Mesothelial cell of epicardium (in vitro differentiated cells): ENCODE data around the gene C11orf86. TPM values are rescaled to one million over a fixed set of nuclear protein-coding genes. Genes with fewer than 3 reads are reported as not detected.

Source experiments
- DNase-seq, 2 experiments: peaks; one replicate each; pipeline ENCODE4 v3.0.0; 2021; ENCODE audit warnings: low spot score in 2 of 2; ENCODE audit not compliant: unreplicated experiment in 2 of 2
- H3K27ac Mint-ChIP-seq: 2 replicates; pipeline ENCODE4 v1.8.0; 2021; ENCODE audit warnings: mixed read lengths
- H3K27me3 Mint-ChIP-seq: 2 replicates; pipeline ENCODE4 v1.8.0; 2021; ENCODE audit warnings: low read depth, mixed read lengths
- H3K36me3 Mint-ChIP-seq: 2 replicates; pipeline ENCODE4 v1.8.0; 2021; ENCODE audit warnings: mixed read lengths
- H3K4me1 Mint-ChIP-seq: 2 replicates; pipeline ENCODE4 v1.8.0; 2021; ENCODE audit warnings: mixed read lengths
- H3K4me3 Mint-ChIP-seq: 2 replicates; pipeline ENCODE4 v1.8.0; 2021; ENCODE audit warnings: mild to moderate bottlenecking, moderate library complexity, mixed read lengths
- H3K9me3 Mint-ChIP-seq: 2 replicates; pipeline ENCODE4 v1.8.0; 2021; ENCODE audit warnings: mixed read lengths
- CTCF ChIP-seq: fragments of 200-600 bp; sonication (generic); IDR thresholded peaks from one replicate; pipeline ENCODE4 v1.5.0; 2021; ENCODE audit warnings: antibody characterized with exemption; ENCODE audit not compliant: unreplicated experiment
- total RNA-seq: library from RNA; stranded (reverse); gene quantifications from 3 replicates; pipeline ENCODE4 v1.2.1, GENCODE V29; 2021

C11orf86 gene
- total RNA-seq, 1 donor from 2014 or later = not detected

- H3K27ac Mint-ChIP-seq = no peak overlapping the region
Measured at GRCh38 chr11:66936311-66936711, 38.8 kb upstream of the C11orf86 start.

GRCh38 chr11:66937193-66937733 lies 37.8 kb upstream of the C11orf86 start:
- H3K9me3 Mint-ChIP-seq = peaks cover 3% of the 10 kb centered on the region
- no peaks in the 10 kb centered on the region for H3K36me3 Mint-ChIP-seq
- TF ChIP-seq CTCF = no peak
- DNase-seq = no peak
- no peak overlapping the region for H3K27ac Mint-ChIP-seq
- peaks cover 8% of the 10 kb centered on the region for H3K4me1 Mint-ChIP-seq
- no peak overlapping the region for H3K4me3 Mint-ChIP-seq
- H3K27me3 Mint-ChIP-seq = no peaks in the 10 kb centered on the region

More at GRCh38 chr11:66936311-66936711, 38.8 kb upstream of the C11orf86 start:
- no peak for TF ChIP-seq CTCF
- H3K4me1 Mint-ChIP-seq = peaks cover 8% of the 10 kb centered on the region
- no peak overlapping the region for H3K4me3 Mint-ChIP-seq
- no peaks in the 10 kb centered on the region for H3K36me3 Mint-ChIP-seq
- H3K27me3 Mint-ChIP-seq = no peaks in the 10 kb centered on the region
- H3K9me3 Mint-ChIP-seq = peaks cover 3% of the 10 kb centered on the region
- no peak for DNase-seq

- no peak for DNase-seq
- Mint-ChIP-seq H3K27ac (no peak overlapping the region), H3K27me3 (no peaks in the 10 kb centered on the region), H3K9me3 (peaks cover 3% of the 10 kb centered on the region), H3K36me3 (no peaks in the 10 kb centered on the region), H3K4me1 (peaks cover 8% of the 10 kb centered on the region), H3K4me3 (no peak overlapping the region)
- TF ChIP-seq CTCF = no peak
Measured at GRCh38 chr11:66938582-66939135, 36.4 kb upstream of the C11orf86 start.

- H3K27ac Mint-ChIP-seq = peak overlapping the region; percentile 54
- peaks cover 14% of the 10 kb centered on the region for H3K4me1 Mint-ChIP-seq
- H3K36me3 Mint-ChIP-seq = no peaks in the 10 kb centered on the region
- no peak for TF ChIP-seq CTCF
- H3K4me3 Mint-ChIP-seq = no peak overlapping the region
- H3K27me3 Mint-ChIP-seq = no peaks in the 10 kb centered on the region
- H3K9me3 Mint-ChIP-seq = no peaks in the 10 kb centered on the region
- no peak for DNase-seq
Measured at GRCh38 chr11:66950112-66950535, 25.0 kb upstream of the C11orf86 start.

- DNase-seq = no peak
- Mint-ChIP-seq H3K4me3 (no peak overlapping the region), H3K36me3 (no peaks in the 10 kb centered on the region), H3K27ac (no peak overlapping the region), H3K4me1 (peaks cover 14% of the 10 kb centered on the region), H3K27me3 (no peaks in the 10 kb centered on the region), H3K9me3 (no peaks in the 10 kb centered on the region)
- TF ChIP-seq CTCF = no peak
Measured at GRCh38 chr11:66951135-66951534, 24.0 kb upstream of the C11orf86 start.

- H3K36me3 Mint-ChIP-seq = no peaks in the 10 kb centered on the region
- H3K27ac Mint-ChIP-seq = peak overlapping the region; percentile 53
- H3K9me3 Mint-ChIP-seq = no peaks in the 10 kb centered on the region
- peaks cover 19% of the 10 kb centered on the region for H3K4me1 Mint-ChIP-seq
- H3K27me3 Mint-ChIP-seq = no peaks in the 10 kb centered on the region
- no peak overlapping the region for H3K4me3 Mint-ChIP-seq
- TF ChIP-seq CTCF = no peak
- DNase-seq = no peak
Measured at GRCh38 chr11:66951927-66952337, 23.2 kb upstream of the C11orf86 start.
